HEK293 (cell line): ENCODE measurements around the gene SSTR1.

ENCODE experiments used
- CTCF ChIA-PET: fragments of 350-600 bp; formaldehyde crosslinking; extraction: SDS; loops from one replicate; lab custom pipeline; 2021; ENCODE audit warnings: antibody characterized with exemption; lab: Yijun Ruan, JAX
- POLR2A ChIA-PET: fragments of 300-600 bp; formaldehyde crosslinking; extraction: SDS; loops from one replicate; lab custom pipeline; 2020; ENCODE audit warnings: antibody characterized with exemption, inconsistent platforms; lab: Yijun Ruan, JAX
- H3K27ac ChIP-seq: fragments of 200-500 bp; sonication (Bioruptor generic); 2 replicates; pipeline ENCODE4 v1.5.1; 2014; ENCODE audit warnings: low read depth, low read length, control low read depth, inconsistent platforms; ENCODE audit errors: extremely low read depth
- H3K36me3 ChIP-seq, 2 experiments: fragments of 200-500 bp in 1 of 2; sonication (Bioruptor generic) in 1 of 2; 1 replicate in 1 of 2; 2 replicates in 1 of 2; pipeline ENCODE4 v1.5.1; 2014 to 2017; ENCODE audit warnings: inconsistent platforms in 2 of 2, low read length in 2 of 2; ENCODE audit not compliant: control insufficient read depth in 2 of 2, insufficient read depth in 1 of 2
- H3K4me1 ChIP-seq: fragments of 200-500 bp; sonication (Bioruptor generic); 2 replicates; pipeline ENCODE4 v1.5.1; 2014; ENCODE audit warnings: mild to moderate bottlenecking, low read length, inconsistent platforms; ENCODE audit not compliant: control insufficient read depth, insufficient read depth
- H3K4me3 ChIP-seq: 2 replicates; pipeline ENCODE4 v1.5.1; 2011; ENCODE audit warnings: low read depth, mild to moderate bottlenecking, control low read depth, low read length, moderate library complexity
- H3K9me3 ChIP-seq: fragments of 200-500 bp; sonication (Bioruptor generic); 2 replicates; pipeline ENCODE4 v1.5.1; 2014; ENCODE audit warnings: low read depth, low read length, inconsistent platforms; ENCODE audit not compliant: control insufficient read depth, insufficient read depth
- HOXD13 ChIP-seq: sonication (generic); formaldehyde crosslinking; IDR thresholded peaks from 2 replicates; pipeline ENCODE4 v1.8.0; 2022; ENCODE audit warnings: missing genetic modification reagents, borderline replicate concordance
- KLF7 ChIP-seq: fragments of 450-650 bp; formaldehyde crosslinking; IDR thresholded peaks from 2 replicates; pipeline ENCODE4 v1.5.1; 2016; ENCODE audit warnings: missing biosample characterization, missing genetic modification characterization, borderline replicate concordance
- REPIN1 ChIP-seq: fragments of 450-650 bp; formaldehyde crosslinking; IDR thresholded peaks from 2 replicates; pipeline ENCODE4 v1.5.1; 2017; ENCODE audit warnings: missing biosample characterization, missing genetic modification characterization, low read depth
- SCRT2 ChIP-seq: fragments of 450-650 bp; formaldehyde crosslinking; IDR thresholded peaks from 2 replicates; pipeline ENCODE4 v1.5.1; 2016; ENCODE audit warnings: missing biosample characterization, missing genetic modification characterization
- ZBTB6 ChIP-seq: fragments of 450-650 bp; formaldehyde crosslinking; IDR thresholded peaks from 2 replicates; pipeline ENCODE4 v1.5.1; 2017; ENCODE audit warnings: missing biosample characterization, missing genetic modification characterization
- ZNF10 ChIP-seq: fragments of 450-650 bp; formaldehyde crosslinking; IDR thresholded peaks from 2 replicates; pipeline ENCODE4 v1.5.1; 2017; ENCODE audit warnings: missing biosample characterization, missing genetic modification characterization
- ZNF114 ChIP-seq: fragments of 450-650 bp; formaldehyde crosslinking; IDR thresholded peaks from 2 replicates; pipeline ENCODE4 v1.5.0; 2017; ENCODE audit warnings: missing biosample characterization, missing genetic modification characterization
- ZNF132 ChIP-seq: fragments of 450-650 bp; formaldehyde crosslinking; IDR thresholded peaks from 2 replicates; pipeline ENCODE4 v1.5.1; 2017; ENCODE audit warnings: missing biosample characterization, missing genetic modification characterization, borderline replicate concordance
- ZNF16 ChIP-seq: fragments of 450-650 bp; formaldehyde crosslinking; IDR thresholded peaks from 2 replicates; pipeline ENCODE4 v1.5.1; 2016; ENCODE audit warnings: low read depth, missing biosample characterization, missing genetic modification characterization
- ZNF202 ChIP-seq: fragments of 450-650 bp; formaldehyde crosslinking; IDR thresholded peaks from 2 replicates; pipeline ENCODE4 v1.5.1; 2016; ENCODE audit warnings: missing biosample characterization, missing genetic modification characterization, borderline replicate concordance
- ZNF366 ChIP-seq: fragments of 450-650 bp; formaldehyde crosslinking; conservative IDR thresholded peaks from 2 replicates; pipeline ENCODE4 v1.5.1; 2016; ENCODE audit warnings: missing biosample characterization, missing genetic modification characterization
- ZNF473 ChIP-seq: fragments of 450-650 bp; formaldehyde crosslinking; IDR thresholded peaks from 2 replicates; pipeline ENCODE4 v1.5.1; 2017; ENCODE audit warnings: missing biosample characterization, missing genetic modification characterization
- ZNF488 ChIP-seq: fragments of 450-650 bp; formaldehyde crosslinking; IDR thresholded peaks from 2 replicates; pipeline ENCODE4 v1.5.1; 2016; ENCODE audit warnings: missing biosample characterization, missing genetic modification characterization
- ZNF580 ChIP-seq: fragments of 450-650 bp; formaldehyde crosslinking; IDR thresholded peaks from 2 replicates; pipeline ENCODE4 v1.5.1; 2016; ENCODE audit warnings: missing biosample characterization, missing genetic modification characterization
- ZNF600 ChIP-seq: fragments of 450-650 bp; formaldehyde crosslinking; IDR thresholded peaks from 2 replicates; pipeline ENCODE4 v1.5.1; 2016; ENCODE audit warnings: missing biosample characterization, missing genetic modification characterization
- ZNF623 ChIP-seq: fragments of 450-650 bp; formaldehyde crosslinking; IDR thresholded peaks from 2 replicates; pipeline ENCODE4 v1.5.1; 2016; ENCODE audit warnings: missing biosample characterization, missing genetic modification characterization
- ZNF660 ChIP-seq: fragments of 450-650 bp; IDR thresholded peaks from 2 replicates; pipeline ENCODE4 v1.5.1; 2018; ENCODE audit warnings: missing biosample characterization, mild to moderate bottlenecking, missing genetic modification characterization
- ZNF677 ChIP-seq: fragments of 450-650 bp; IDR thresholded peaks from 2 replicates; pipeline ENCODE4 v1.5.0; 2018; ENCODE audit warnings: missing biosample characterization, mild to moderate bottlenecking, missing genetic modification characterization, moderate library complexity
- ZSCAN5A ChIP-seq: fragments of 450-650 bp; formaldehyde crosslinking; IDR thresholded peaks from 2 replicates; pipeline ENCODE4 v1.5.1; 2016; ENCODE audit warnings: missing biosample characterization, missing genetic modification characterization

Gene SSTR1

GRCh38 chr14:38254571-38255407, 47.1 kb downstream of the SSTR1 start:
- Histone ChIP-seq H3K4me3 (no peak overlapping the region), H3K9me3 (no peaks in the 10 kb centered on the region), H3K36me3 (no peaks in the 10 kb centered on the region), H3K4me1 (no peaks in the 10 kb centered on the region), H3K27ac (no peak overlapping the region)
- TF ChIP-seq ZNF623 (tag by site-specific recombination): no peak
- no peak for TF ChIP-seq ZNF660
- no peak for TF ChIP-seq ZNF16
- TF ChIP-seq ZNF114 (tag by site-specific recombination): no peak
- TF ChIP-seq ZNF132 (tag by site-specific recombination): no peak
- no peak for TF ChIP-seq ZNF366 (tag by site-specific recombination)
- no peak for TF ChIP-seq ZNF202 (tag by site-specific recombination)
- TF ChIP-seq KLF7 (tag by site-specific recombination): no peak
- TF ChIP-seq HOXD13 (CRISPR knock-in tag): no peak
- TF ChIP-seq ZNF10 (tag by site-specific recombination): no peak
- no peak for TF ChIP-seq ZNF677 (tag by site-specific recombination)
- no peak for TF ChIP-seq ZNF473 (tag by site-specific recombination)
- CTCF ChIA-PET: no interaction called here
- POLR2A ChIA-PET: no interaction called here

- TF ChIP-seq ZBTB6 (no peak), ZNF488 (tag by site-specific recombination) (no peak), SCRT2 (tag by site-specific recombination) (no peak), ZSCAN5A (no peak), ZNF580 (tag by site-specific recombination) (no peak), REPIN1 (tag by site-specific recombination) (no peak), ZNF600 (tag by site-specific recombination) (no peak)
- TF ChIP-seq, all 188 proteins: peak for 0
- Histone ChIP-seq H3K4me3 (no peak overlapping the region), H3K36me3 (no peaks in the 10 kb centered on the region), H3K9me3 (no peaks in the 10 kb centered on the region), H3K4me1 (no peaks in the 10 kb centered on the region), H3K27ac (no peak overlapping the region)
- ChIA-PET CTCF (no interaction called here), POLR2A (no interaction called here)
Observed at GRCh38 chr14:38255408-38255672, 47.6 kb downstream of the SSTR1 start.
